HG03135 (cell line): ENCODE results near the gene F7.
"Not testable (repeated sequence)": the region's sequence is repeated elsewhere in the genome, so short reads cannot be mapped to it uniquely, and the experiment has no call there.

Source experiments
- ATAC-seq: cut with Tn5 transposase; IDR thresholded peaks from one replicate; pipeline ENCODE4 v1.9.1; 2021; ENCODE audit warnings: mild to moderate bottlenecking, moderate library complexity; ENCODE audit not compliant: unreplicated experiment

F7 gene

DNA sequence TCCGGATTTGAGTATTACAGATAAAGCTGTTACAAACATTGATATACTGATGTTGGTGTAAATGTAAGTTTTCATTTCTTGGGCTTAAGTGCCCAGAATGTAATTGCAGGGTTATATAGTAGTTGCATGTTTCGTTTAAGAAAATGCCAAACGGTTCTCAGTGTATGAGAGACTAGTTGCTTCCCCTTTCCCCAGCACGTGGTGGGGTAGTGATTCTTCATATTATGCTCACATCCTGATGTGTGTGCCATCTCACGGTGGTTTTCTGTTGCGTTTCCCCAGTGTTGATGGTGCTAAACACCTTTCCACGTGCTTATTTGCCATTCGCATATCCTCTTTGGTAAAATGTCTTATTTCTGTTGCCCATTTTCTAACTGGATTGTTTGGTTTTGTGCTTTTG is 34.7 kb upstream of the F7 start:
- ATAC-seq: no peak

DNA sequence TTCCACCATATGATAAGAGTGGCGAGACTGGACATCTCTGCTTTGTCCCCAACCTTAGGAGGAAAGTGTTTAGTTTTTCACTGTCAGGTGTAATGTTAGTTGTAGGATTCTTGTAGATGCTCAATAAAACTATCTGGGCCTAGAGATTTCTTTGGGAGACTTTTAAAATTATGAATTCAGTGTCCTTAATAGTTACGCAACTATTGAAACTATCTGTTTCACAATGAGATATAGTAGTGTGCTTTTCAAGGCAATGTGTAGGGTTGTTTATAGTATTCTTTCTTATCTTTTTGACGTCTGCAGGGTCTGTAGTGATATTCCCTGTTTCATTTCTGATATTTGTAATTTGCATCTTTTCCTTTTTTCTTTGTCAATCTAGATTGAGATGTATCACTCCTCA is 33.2 kb upstream of the F7 start:
- no peak for ATAC-seq

DNA sequence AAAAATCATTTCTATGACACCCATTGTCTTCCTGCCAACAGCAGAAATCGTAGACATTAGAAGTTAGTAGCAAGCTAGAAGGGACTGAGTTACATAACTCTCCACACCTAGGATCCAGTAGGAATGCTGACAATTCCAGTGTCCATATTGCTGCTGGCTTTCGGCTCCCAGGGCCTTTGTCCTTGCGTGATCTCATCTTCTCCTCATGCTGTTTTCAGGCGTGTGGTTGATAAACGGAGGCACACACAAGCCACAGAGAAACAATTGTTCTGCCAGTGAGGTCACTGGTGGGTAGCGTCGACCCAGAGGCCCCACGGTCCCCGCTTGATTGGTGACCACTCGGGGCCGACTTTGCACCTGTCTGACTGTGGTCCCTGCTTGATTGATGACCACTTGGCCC is 31.6 kb upstream of the F7 start:
- ATAC-seq: no peak

DNA sequence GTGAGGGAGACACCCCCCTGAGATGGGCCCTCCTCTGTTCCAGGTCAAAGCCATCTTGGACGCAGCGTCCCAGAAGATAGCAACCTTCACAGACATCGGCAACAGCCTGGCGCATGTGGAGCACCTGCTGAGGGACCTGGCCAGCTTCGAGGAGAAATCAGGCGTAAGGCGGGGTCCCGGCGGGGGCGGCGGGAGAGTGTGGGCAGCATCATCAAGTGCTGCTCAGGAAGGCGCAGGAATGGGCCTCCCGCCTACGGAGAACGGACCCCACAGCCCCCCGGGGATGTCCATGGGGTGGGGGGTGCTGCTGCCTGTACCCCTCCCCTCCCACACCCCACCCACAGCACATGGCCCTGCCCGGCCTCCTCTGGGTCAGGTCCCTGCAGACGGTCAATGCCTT is 31.2 kb upstream of the F7 start:
- no peak for ATAC-seq

DNA sequence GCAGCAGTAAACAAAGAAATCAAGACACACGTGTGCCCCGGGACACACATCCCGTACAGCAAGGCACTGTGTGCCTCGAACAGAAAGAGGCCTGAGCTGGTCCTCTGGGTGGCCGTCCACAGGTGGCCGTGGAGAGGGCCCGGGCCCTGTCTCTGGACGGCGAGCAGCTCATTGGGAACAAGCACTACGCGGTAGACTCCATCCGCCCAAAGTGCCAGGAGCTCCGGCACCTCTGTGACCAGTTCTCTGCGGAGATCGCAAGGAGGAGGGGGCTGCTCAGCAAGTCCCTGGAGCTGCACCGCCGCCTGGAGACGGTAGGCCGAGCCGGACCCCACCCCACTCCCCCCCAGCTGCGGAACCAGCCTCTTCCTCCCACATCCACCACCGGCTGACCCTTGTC is 30.7 kb upstream of the F7 start:
- no peak for ATAC-seq

DNA sequence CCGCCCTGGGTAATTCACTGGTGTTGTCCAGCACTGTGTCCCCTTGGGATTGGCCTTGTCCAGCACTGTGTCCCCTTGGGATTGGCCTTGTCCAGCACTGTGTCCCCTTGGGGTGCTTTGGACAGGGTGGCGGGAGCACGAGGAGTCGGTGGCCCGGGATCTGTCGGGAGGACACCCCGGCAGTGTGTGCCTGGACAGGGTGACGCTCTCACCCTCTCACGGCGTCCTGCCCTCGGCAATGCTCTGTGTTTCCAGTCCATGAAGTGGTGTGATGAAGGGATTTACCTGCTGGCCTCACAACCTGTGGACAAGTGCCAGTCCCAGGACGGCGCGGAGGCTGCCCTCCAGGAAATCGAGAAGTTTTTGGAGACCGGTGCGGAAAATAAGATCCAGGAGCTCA is 29.9 kb upstream of the F7 start:
- no peak for ATAC-seq

DNA sequence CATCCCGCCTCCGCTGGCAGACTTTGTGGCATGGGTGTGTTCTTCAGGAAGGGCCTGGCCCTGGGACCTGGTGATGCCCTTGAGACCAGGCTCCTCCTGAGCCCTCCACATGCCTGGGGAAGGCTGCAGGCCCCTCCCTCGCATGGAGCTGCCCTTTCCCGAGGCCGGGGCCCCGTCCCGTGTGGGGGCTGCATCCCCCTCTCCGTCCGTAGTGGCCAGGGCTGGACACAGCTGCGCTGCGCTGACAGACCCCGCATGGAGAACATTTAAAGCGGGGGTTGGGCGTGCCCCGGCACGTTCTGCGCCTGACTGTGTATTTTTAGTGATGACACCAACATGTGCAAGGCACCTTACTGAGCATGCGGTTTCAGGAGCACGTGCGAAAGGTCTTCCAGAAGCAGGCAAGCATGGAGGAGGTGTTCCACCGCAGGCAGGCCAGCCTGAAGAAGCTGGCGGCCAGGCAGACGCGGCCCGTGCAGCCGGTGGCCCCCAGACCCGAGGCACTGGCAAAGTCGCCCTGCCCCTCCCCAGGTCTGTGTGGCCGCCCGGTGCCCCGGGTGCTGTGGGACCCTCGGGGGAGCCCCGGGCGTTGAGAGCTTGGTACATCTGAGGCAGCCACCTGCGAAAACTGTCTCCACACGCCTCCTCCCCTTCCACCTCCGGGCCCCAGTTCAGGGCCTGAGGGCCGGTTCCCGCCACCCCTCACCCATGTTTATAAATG is 28.8 kb upstream of the F7 start:
- ATAC-seq: no peak

DNA sequence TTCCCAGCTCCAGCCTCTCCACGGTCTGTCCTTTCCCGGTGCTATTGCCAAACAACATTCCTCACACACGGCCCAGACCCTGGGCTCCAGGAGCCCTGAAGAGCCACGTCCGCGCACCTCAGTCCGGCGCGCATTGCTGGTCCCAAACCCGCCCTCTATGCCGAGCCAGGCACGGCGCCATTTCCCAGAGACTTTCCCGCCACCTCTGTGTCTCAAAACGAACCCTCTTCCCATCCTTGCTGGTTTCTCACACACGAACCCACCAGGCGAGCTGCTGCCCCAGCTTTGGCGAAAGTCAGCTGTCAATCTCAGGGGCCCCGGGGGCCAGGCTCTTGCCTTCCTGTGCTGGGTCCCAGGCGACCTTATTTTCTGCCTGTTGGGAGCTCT is 28.0 kb upstream of the F7 start:
- no peak for ATAC-seq

DNA sequence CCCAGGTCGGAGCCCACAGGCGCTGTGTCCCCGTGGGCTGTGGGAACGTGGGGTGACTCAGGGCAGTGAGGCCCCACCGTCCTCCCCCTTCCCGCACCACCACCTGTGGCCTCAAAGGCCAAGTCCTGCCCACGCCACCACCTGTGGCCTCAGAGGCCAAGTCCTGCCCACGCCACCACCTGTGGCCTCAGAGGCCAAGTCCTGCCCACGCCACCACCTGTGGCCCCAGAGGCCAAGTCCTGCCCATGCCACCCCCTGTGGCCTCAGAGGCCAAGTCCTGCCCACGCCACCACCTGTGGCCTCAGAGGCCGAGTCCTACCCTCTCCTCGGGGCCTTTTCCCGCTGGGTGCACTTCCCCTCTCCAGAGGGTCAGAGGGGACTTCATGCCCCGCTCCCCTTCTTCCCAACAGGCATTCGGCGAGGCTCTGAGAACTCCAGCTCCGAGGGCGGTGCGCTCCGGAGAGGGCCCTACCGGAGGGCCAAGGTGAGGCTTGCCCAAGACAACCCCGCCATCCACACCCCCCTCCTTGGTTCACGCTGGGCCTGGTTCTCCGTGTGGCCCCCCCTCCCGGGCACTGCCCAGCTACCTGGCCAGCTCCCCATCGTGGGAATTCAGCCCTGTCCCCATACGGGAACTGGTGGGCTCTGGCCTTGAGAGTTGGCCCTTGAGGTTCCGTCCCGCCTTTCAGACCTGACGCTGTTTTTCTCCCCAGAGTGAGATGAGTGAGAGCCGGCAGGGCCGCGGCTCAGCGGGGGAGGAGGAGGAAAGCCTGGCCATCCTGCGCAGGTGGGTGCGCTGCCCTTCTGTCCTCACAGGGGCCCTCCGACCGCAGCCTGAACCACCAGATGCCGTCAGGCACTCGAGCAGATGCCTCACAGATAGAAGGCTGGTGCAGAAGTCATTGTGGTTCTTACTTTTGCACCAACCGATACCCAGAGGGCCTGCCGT is 27.4 kb upstream of the F7 start:
- ATAC-seq: no peak

DNA sequence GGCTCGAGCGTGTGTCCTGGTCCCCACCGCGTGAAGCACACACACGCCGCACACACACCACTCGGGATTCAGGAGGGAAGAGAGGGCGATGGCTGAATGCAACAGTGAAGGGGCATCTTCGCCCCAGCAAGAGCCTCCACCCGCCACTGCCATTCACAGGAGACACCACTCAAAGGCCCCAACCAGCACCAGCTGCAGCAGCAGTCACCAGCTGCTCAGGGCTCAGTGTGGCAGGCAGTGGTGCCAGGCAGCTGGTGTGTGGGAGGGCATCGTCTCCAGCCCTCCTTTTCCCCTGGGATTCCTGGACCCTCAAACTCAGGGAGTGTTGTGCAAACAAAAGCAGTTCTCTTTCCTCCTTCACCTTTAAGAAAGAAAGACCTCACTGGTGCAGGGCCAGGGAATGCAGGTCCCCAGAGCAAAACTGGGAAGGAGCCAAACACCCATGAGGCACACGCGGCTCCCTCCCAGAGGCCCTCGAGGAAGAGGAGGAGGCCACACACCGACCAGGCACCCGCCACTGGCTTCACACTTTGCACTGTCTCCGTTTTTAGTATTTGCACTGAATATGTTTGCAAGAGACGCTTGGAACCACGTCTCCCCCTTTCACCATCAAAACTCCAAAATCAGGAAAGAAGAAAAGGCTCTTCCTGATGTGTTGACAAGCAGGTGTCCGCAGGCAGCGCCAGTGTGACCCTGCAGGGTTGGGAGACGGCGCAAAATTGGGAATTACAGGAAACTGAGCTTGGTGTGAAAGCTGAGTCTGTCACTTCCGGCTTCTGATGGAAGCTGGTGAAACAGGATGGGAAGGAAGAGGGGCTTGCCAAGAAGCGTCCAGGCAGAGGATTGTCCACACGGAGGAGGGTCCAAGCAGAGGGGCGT is 26.4 kb upstream of the F7 start:
- ATAC-seq: no peak

DNA sequence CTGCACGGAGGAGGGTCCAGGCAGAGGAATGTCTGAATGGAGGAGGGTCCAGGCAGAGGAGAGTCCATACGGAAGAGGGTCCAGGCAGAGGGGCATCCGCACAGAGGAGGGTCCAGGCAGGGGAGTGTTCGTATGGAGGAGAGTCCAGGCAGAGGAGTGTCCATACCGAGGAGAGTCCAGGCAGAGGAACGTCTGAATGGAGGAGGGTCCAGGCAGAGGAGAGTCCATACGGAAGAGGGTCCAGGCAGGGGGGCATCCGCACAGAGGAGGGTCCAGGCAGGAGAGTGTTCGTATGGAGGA is 25.9 kb upstream of the F7 start:
- not testable (repeated sequence) for ATAC-seq

DNA sequence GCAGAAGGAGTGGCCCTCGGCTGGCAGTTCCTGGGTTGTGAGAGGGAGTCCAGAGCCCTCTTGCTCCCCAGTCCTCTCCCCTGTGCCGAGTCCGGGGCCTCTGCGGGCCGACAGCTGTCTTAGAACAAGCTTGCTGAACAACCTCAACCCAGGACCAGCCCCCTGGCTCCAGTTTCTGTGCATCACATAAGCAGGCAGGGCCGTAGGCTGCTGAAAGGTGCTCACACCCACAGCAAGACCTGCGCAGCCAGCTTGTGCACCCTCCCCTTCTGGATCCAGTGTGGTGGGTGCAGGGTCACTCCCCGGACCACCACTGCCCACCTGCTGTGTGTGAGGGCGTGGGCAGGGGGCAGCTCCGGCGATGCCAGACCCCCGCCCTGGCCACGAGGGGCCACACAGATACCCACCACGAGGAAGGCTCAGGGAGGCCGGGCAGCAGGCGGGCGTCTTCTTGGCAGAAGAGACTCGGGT is 25.2 kb upstream of the F7 start:
- ATAC-seq: no peak

DNA sequence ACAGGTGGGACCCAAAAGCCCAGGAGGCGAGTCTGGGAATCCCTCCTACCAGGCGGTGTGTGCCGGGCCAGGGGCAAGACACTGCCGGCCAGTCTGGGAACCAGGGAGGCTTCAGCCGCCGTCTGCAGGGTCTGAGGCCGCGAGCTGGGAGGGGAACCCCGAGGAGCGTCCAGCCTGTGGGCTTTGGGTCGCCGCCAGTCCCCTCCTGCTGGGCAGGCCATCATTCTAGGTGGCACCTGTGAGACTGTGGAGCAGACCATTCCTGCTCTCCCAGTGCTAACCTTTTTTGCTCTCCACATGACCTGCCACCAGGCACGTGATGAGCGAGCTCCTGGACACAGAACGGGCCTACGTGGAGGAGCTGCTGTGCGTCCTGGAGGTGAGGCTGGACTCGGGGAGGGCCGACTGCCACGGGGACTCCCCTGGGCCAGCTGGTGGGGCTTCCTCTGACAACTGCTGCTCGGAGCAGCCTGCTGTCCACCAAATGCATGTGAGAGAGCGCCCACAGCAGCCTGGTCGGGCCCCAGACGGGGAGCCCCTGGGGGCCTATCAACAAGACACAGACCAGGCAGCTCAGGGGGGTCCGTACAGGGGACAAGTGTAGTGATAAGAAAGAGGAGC is 24.6 kb upstream of the F7 start:
- ATAC-seq: no peak

DNA sequence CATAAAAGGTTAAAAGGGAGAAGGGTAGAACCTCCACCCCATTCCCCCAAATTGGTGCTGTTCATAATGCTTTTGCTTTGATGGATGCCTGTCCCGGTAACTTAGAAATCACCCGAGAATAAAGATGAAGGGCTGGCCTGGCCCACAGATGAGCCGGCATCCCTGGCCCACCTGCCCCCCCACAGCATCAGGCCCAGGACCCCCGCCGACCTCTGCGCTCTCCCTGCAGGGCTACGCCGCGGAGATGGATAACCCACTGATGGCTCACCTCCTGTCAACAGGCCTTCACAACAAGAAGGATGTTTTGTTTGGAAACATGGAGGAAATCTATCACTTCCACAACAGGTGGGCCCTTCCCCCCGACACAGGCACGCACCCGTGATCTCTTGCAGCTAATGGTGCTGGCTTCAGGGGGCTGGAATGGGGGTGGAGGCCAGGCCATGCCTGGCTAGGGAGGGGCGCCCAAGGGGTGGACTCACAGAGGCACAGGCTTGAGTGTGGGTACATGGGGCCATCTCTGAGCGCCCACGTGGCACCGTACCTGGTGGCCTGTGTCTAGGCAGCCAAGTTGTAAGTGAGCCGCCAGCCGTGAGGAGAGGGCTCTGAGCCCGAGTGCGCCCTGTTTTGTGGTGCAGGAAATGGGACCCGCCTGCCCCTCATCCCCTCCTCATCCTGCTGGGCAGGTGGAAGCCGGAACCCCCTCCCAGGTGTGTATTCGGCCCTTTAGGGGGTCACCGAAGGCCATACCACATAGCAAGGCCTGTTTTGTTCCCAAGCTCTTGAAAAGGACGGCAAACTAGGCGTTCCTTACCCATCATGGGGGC is 23.2 kb upstream of the F7 start:
- ATAC-seq: no peak

DNA sequence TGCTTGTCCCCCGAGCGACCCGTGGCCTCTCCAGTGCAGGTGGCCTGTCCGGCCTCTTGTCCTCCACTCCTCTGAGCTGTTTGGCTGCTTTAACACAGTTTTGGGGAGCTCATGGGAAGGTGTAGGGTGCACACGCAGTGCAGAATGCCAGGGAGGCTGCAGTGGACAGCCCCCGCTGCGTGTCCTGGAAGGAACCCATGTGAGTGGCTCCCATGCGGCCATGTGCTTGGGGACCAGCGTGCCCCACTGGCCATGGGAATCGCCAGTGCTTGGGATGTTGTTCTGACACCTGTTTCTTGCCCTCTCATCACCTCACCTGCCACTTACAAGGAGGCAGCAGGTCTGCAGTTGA is 22.6 kb upstream of the F7 start:
- no peak for ATAC-seq

DNA sequence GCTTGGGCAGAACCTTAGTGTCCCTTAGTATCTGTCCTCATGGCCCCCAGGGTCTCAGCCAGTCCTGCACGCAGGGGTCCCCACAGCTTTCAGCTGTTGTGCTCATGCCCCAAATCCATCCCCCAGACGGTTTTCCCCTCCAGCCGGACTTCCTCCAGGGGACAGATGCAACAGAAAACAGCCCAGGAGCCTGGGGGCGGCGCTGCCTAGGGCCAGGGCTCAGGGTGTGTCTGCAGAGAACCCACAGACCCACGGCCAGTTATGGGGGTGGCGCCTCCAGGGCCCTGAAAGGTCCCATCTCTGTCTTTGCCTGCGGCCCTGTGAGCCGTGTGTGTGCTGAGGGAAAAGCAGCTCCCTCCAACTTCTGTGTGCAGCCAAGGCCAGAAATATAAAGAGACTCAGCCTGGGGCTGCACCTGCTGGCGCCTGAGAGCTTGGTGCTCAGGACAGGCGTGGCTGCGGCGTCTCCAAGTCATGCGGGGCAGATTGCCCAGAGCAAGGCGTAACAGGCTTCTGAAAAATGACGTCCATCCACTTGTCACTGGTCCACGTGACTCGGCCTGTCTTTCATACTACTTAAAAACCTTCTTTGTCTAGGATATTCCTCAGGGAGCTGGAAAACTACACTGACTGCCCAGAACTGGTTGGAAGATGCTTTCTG is 22.1 kb upstream of the F7 start:
- ATAC-seq: no peak

DNA sequence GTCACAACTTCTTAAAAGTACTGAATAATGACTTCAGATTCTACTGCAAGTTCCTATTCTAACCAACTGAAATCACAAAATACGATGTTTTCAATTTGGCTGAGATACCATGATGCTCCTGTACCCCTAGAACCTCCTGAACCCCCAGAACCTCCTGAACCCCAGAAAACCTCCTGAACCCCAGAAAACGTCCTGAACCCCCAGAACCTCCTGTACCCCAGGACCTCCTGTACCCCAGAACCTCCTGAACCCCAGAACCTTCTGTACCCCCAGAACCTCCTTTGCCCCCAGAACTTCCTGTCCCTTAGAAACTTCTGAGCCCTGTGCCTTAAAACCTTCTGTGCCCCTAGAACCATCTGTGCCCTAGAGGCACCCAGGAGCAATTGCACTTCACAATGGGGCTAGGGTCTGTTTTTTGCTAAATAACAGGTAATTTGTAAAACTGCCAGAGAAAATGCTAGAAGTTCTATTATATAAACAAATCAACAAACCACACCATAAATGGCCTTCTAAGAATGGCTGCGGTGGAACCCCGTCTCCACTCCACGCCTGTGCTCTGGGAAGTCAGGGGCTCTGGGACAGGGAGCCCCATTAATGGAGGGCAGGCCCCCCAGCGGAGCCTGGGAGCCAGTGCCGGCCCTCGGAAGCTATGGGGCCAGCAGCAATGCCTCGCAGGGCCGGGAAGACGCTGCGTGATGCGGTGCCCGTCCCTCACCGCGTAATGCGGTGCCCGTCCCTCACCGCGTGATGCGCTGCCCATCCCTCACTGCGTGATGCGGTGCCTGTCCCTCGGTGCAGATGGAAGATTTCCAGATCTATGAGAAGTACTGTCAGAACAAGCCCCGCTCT is 21.3 kb upstream of the F7 start:
- ATAC-seq: no peak

DNA sequence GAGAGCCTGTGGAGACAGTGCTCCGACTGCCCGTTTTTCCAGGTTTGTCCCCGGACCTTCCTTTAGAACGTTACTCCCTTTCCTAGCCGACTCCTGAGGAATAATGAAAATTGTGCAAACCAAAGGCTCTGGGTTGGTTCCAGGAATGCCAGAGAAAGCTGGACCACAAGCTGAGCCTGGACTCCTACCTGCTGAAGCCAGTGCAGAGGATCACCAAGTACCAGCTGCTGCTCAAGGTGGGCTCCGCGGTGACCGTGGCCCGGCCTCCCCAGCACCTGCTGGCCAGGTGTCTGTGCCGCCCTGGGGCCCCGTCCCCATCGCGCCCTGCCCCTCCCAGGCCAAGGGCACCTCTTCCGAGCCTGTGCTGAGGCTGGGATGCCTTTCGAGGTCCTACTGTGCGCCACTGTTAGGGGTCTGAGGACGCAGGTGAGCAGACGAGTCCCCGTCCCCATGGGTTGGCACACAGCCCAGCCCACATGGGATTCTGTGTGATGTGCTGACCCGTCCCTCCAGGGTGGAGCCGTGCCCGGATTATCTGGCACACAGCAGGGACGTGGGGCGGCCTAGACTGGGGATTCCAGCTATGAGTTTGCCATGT is 20.5 kb upstream of the F7 start:
- no peak for ATAC-seq
